Measurements from ENCODE around the gene MMP24. TPM values are rescaled to one million over a fixed set of nuclear protein-coding genes. Genes with fewer than 3 reads are reported as not detected.
A peak's percentile ranks its signal among the peaks of the same experiment; 100 is the strongest.

MMP24 gene
- total and polyA plus RNA-seq, 2 donors (not counting 1 experiment from before 2014, with no cell fraction given), result 0.17 to 0.49 TPM

DNA sequence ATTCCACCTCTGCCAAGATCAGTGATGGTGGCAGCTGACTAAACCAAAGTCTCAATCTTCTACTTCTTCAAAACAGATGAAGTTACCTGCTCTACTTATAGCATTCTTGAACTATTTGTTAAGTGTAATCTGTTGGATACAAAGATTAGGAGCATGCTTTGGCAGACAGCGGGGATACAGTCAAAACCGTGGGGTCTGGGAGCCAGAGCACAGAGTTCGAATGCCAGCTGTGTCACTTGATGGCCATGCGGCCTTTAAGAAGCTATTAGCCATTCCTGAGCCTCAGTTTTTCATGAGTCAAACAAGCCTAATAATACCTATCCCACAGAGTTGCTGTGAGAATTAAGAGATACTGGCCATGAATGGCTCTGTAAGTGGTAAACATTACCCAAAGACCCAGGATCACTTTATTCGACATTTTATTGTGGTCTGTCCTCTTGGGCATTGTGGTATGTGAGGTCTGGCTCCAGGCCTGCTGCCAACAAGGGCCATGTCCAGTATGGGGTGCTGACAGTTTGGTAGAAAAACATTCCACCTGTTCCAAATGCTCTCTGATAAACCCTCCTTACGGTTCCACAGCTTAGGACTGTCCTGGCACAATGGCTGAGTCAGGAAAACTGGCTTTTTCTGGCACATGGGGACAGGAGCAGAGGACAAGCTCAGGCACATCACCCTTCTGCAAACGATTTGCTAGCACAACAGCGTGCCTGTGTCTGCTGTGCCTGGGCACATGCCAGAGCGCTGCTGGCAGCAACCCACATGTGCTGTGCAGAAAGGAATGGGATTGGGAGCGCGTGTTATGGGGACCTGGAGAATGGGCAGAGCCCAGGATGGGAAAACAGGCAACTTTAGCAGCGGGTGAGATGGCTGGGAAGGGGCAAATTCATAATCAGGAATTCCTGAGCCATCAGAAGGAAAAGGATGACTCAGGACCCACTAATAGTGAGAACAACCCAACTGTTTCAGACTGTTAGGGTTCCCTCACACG is 81.5 kb downstream of the MMP24 start:
- H3K27ac ChIP-seq (ENCODE audit: insufficient read depth, low read length), result peak overlapping the region; percentile 94
- no peak overlapping the region for H3K4me2 ChIP-seq (ENCODE audit: extremely low read depth, insufficient read depth, low read length)
- DNase-seq (ENCODE audit: low read depth in 2 of 2), result peak; percentile 76 to 87
- no peaks in the 10 kb centered on the region for H3K79me2 ChIP-seq (ENCODE audit: control insufficient read depth, insufficient read depth, low read length)
- no peak overlapping the region for H2AFZ ChIP-seq (ENCODE audit: low read length)
- TF ChIP-seq, protein P1, sequence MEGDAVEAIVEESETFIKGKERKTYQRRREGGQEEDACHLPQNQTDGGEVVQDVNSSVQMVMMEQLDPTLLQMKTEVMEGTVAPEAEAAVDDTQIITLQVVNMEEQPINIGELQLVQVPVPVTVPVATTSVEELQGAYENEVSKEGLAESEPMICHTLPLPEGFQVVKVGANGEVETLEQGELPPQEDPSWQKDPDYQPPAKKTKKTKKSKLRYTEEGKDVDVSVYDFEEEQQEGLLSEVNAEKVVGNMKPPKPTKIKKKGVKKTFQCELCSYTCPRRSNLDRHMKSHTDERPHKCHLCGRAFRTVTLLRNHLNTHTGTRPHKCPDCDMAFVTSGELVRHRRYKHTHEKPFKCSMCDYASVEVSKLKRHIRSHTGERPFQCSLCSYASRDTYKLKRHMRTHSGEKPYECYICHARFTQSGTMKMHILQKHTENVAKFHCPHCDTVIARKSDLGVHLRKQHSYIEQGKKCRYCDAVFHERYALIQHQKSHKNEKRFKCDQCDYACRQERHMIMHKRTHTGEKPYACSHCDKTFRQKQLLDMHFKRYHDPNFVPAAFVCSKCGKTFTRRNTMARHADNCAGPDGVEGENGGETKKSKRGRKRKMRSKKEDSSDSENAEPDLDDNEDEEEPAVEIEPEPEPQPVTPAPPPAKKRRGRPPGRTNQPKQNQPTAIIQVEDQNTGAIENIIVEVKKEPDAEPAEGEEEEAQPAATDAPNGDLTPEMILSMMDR (conservative IDR thresholded peaks at IDR 0.05 in 1 of 2, IDR thresholded peaks at IDR 0.05 in 1 of 2; ENCODE audit: low read depth in 1 of 2, low read length in 2 of 2), result no peak
- no peak for TF ChIP-seq EZH2 (IDR thresholded peaks at IDR 0.05; ENCODE audit: low read length, missing control alignments)
- H3K36me3 ChIP-seq (ENCODE audit: control insufficient read depth, insufficient read depth, low read length), result no peaks in the 10 kb centered on the region
- H4K20me1 ChIP-seq (ENCODE audit: control insufficient read depth, extremely low read depth, insufficient read depth, low read length), result no peaks in the 10 kb centered on the region
- no peaks in the 10 kb centered on the region for H3K9me3 ChIP-seq (ENCODE audit: control insufficient read depth, insufficient read depth, low read depth, low read length)
- peaks cover 67% of the 10 kb centered on the region for H3K4me1 ChIP-seq (ENCODE audit: control insufficient read depth, extremely low read depth, insufficient read depth, low read length)
- H3K27me3 ChIP-seq (ENCODE audit: control insufficient read depth, insufficient read depth, low read length), result no peaks in the 10 kb centered on the region
- H3K9ac ChIP-seq (ENCODE audit: insufficient read depth, low read length), result peak overlapping the region; percentile 24
- H3K4me3 ChIP-seq (replicated peaks in 1 of 4; ENCODE audit: control extremely low read depth in 1 of 4, insufficient read depth in 1 of 4, low read depth in 3 of 4, low read length in 4 of 4), result no peak overlapping the region

DNA sequence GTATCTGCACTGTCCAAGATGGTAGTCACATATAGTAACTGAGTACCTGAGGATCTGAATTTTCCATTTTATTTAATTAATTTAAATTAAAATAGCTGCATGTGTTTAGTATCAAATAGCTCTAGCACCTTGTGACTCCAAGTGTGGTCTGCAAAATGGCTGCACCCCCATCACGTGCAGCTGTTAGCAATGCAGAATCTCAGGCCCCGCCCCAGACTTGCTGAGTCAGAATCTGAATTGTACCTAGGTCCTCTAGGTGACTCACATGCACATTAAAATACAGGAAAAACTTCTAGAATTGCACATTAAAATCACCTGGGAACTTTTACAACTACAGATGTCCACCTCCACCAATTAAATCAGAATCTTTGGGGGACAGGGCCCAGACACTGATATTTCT is 84.9 kb downstream of the MMP24 start:
- H3K4me2 ChIP-seq (ENCODE audit: extremely low read depth, insufficient read depth, low read length), result no peak overlapping the region
- H3K79me2 ChIP-seq (ENCODE audit: control insufficient read depth, insufficient read depth, low read length), result no peaks in the 10 kb centered on the region
- no peaks in the 10 kb centered on the region for H3K9me3 ChIP-seq (ENCODE audit: control insufficient read depth, insufficient read depth, low read depth, low read length)
- peak overlapping the region; percentile 41 for H3K27ac ChIP-seq (ENCODE audit: insufficient read depth, low read length)
- no peak overlapping the region for H2AFZ ChIP-seq (ENCODE audit: low read length)
- no peaks in the 10 kb centered on the region for H4K20me1 ChIP-seq (ENCODE audit: control insufficient read depth, extremely low read depth, insufficient read depth, low read length)
- no peaks in the 10 kb centered on the region for H3K36me3 ChIP-seq (ENCODE audit: control insufficient read depth, insufficient read depth, low read length)
- no peaks in the 10 kb centered on the region for H3K27me3 ChIP-seq (ENCODE audit: control insufficient read depth, insufficient read depth, low read length)
- H3K4me1 ChIP-seq (ENCODE audit: control insufficient read depth, extremely low read depth, insufficient read depth, low read length), result peaks cover 58% of the 10 kb centered on the region
- H3K9ac ChIP-seq (ENCODE audit: insufficient read depth, low read length), result no peak overlapping the region
- H3K4me3 ChIP-seq (replicated peaks in 1 of 4; ENCODE audit: control extremely low read depth in 1 of 4, insufficient read depth in 1 of 4, low read depth in 3 of 4, low read length in 4 of 4), result no peak overlapping the region
- peak in 1 of 2 donors; percentile 76 for DNase-seq (ENCODE audit: low read depth in 2 of 2)
- TF ChIP-seq, protein P1 (conservative IDR thresholded peaks at IDR 0.05 in 1 of 2, IDR thresholded peaks at IDR 0.05 in 1 of 2; ENCODE audit: low read depth in 1 of 2, low read length in 2 of 2), result no peak
- no peak for TF ChIP-seq EZH2 (IDR thresholded peaks at IDR 0.05; ENCODE audit: low read length, missing control alignments)

DNA sequence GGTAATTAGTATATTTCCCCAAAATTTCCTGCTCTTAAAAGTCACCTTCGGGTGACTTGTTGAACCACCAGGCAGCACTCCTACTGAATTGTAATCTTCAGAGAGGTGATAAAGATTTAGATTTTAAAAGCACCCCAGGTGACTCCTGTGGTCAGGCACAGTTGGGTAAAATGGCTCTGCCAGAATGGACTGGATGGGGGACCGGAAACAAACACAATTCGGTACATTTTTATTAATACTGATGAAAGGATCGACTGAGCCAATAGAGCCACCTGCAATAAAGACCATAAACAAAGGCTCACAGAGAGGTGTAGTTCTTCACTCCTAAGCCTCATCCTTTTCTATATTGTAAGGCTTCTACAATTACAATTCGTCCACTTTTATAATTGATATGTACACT is 85.3 kb downstream of the MMP24 start:
- Histone ChIP-seq H2AFZ (ENCODE audit: low read length) (no peak overlapping the region), H3K4me1 (ENCODE audit: control insufficient read depth, extremely low read depth, insufficient read depth, low read length) (peaks cover 54% of the 10 kb centered on the region)

More for the DNA sequence above, 85.3 kb downstream of the MMP24 start:
- peak overlapping the region; percentile 41 for H3K27ac ChIP-seq (ENCODE audit: insufficient read depth, low read length)
- H3K9me3 ChIP-seq (ENCODE audit: control insufficient read depth, insufficient read depth, low read depth, low read length), result no peaks in the 10 kb centered on the region
- H3K79me2 ChIP-seq (ENCODE audit: control insufficient read depth, insufficient read depth, low read length), result no peaks in the 10 kb centered on the region
- H3K4me2 ChIP-seq (ENCODE audit: extremely low read depth, insufficient read depth, low read length), result no peak overlapping the region
- TF ChIP-seq, protein P1 (conservative IDR thresholded peaks at IDR 0.05 in 1 of 2, IDR thresholded peaks at IDR 0.05 in 1 of 2; ENCODE audit: low read depth in 1 of 2, low read length in 2 of 2), result no peak
- no peak for TF ChIP-seq EZH2 (IDR thresholded peaks at IDR 0.05; ENCODE audit: low read length, missing control alignments)
- no peak overlapping the region for H3K4me3 ChIP-seq (replicated peaks in 1 of 4; ENCODE audit: control extremely low read depth in 1 of 4, insufficient read depth in 1 of 4, low read depth in 3 of 4, low read length in 4 of 4)
- no peaks in the 10 kb centered on the region for H3K36me3 ChIP-seq (ENCODE audit: control insufficient read depth, insufficient read depth, low read length)
- no peak overlapping the region for H3K9ac ChIP-seq (ENCODE audit: insufficient read depth, low read length)
- DNase-seq (ENCODE audit: low read depth in 2 of 2), result no peak
- no peaks in the 10 kb centered on the region for H3K27me3 ChIP-seq (ENCODE audit: control insufficient read depth, insufficient read depth, low read length)
- H4K20me1 ChIP-seq (ENCODE audit: control insufficient read depth, extremely low read depth, insufficient read depth, low read length), result no peaks in the 10 kb centered on the region

Measured in fibroblast of lung (primary cell).